Activated CD4-positive, CD25-positive, alpha-beta regulatory T cell treated with anti-CD3 and anti-CD28 coated beads, Interleukin-2, amount 50 U/mL, for 72 hours (primary cell): ENCODE data around the gene CDH8.

Experiments used
- DNase-seq: peaks from one replicate; pipeline ENCODE4 v3.0.0; 2021

The CDH8 gene

DNA sequence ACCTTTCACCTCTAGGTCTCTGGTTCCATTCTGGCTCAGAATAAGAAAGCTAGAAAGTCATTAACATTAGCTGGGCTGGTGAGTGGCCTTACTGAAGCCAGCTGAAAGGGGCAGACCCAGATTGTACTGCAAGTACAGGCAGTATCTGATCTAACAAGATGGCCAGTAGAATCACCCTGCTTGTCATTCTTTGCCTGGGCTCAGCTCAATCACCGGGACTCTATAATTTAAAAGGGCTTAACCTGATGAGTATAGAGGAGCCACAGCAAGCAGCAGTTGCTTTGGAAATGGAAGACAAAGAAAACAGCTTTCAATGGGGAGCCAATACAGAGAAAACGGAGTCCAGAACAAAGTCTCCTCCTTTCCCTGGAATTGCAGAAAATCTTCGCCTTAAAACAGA is 13.6 kb downstream of the CDH8 start:
- DNase-seq: no peak

GRCh38 chr16:62021161-62021581 is 15.1 kb downstream of the CDH8 start:
- no peak for DNase-seq

- DNase-seq: no peak
Measured at GRCh38 chr16:62020681-62021080, 15.6 kb downstream of the CDH8 start.

DNA sequence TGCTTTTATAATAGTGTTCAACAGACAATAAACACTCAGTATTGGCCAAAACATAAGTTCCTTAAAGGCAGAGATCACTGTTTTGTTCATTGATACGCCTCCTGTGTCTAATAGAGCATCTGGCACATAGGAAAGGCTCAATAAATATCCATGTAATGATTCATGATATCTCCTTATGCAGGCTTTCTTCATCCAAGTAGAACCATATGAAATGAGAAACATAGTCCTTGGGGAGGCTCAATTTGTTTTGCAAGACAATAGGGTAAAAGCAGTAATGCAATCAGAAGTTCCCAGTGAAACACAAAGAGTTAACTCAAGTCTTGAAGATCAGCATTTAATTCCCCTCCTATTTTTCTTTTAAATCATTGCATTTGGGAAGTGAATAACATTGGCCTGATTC is 16.4 kb downstream of the CDH8 start:
- DNase-seq: no peak

GRCh38 chr16:62018301-62019060 is 17.8 kb downstream of the CDH8 start:
- DNase-seq: no peak

- DNase-seq: no peak
Measured at GRCh38 chr16:62014319-62014923, 21.8 kb downstream of the CDH8 start.

DNA sequence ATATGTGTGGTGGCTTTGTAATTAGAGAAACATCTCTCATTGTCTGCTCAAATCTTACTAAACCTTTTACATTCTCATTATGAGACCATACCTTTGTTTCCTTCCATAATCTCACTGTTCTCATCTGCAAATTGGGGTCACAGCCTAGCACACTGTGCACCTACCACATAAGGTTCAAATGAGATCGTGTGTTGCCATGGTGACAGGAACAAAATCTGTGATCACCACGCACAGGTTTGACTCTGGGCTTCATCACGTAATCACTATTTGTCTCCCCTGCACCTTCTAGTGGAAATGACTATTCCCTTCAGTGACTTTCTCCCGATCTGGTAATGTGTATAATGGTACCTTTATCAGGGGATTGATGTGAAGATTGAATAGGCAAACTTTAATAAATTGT is 26.1 kb downstream of the CDH8 start:
- no peak for DNase-seq

- DNase-seq: no peak
Measured at GRCh38 chr16:61998460-61998859, 37.8 kb downstream of the CDH8 start.

DNA sequence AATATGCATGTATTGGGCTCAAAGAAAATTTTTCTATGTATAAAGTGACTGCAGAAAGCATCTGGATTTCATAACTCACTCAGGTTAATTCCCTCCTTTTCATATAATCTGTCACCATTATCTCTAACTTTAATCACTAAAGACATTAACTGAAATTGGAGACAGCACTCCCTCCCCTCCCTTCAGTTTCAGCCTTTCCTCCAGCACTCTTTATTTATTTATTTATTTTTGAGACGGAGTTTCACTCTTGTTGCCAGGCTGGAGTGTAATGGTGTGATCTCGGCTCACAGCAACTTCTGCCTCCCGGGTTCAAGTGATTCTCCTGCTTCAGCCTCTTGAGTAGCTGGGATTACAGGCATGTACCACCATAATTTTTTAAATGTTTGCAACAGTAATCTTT is 43.1 kb downstream of the CDH8 start:
- DNase-seq: no peak

- no peak for DNase-seq
Measured at GRCh38 chr16:61987474-61988012, 48.7 kb downstream of the CDH8 start.

- DNase-seq: no peak
Measured at GRCh38 chr16:61969077-61969382, 67.2 kb downstream of the CDH8 start.

- DNase-seq: no peak
Measured at GRCh38 chr16:61968242-61969076, 67.8 kb downstream of the CDH8 start.

GRCh38 chr16:61957075-61957855 is 79.0 kb downstream of the CDH8 start:
- DNase-seq: no peak

DNA sequence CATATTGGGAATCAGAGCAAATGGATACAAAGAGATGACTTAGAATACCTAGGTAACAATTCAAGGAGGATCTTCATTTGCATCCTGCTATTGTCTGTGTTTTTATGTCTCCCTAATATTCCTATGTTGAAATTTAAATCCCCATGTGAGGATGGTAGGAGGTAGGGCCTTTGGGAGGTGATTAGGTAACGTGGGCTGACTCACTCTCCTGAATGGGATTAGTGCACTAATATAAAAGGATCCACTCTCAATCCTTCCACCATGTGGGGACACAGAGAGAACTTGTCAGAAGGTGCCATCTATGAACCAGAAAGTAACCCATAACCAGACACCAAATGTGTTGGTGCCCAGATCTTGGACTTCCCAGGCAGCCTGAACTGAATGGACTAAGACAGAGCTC is 83.4 kb downstream of the CDH8 start:
- DNase-seq: no peak

GRCh38 chr16:61948414-61948813 is 87.8 kb downstream of the CDH8 start:
- no peak for DNase-seq

- no peak for DNase-seq
Measured at GRCh38 chr16:61946019-61946418, 90.2 kb downstream of the CDH8 start.

- DNase-seq: no peak
Measured at GRCh38 chr16:61945511-61945910, 90.7 kb downstream of the CDH8 start.

- no peak for DNase-seq
Measured at GRCh38 chr16:61944004-61944403, 92.2 kb downstream of the CDH8 start.

- DNase-seq: no peak
Measured at GRCh38 chr16:61940611-61941010, 95.6 kb downstream of the CDH8 start.

- DNase-seq: no peak
Measured at GRCh38 chr16:61937646-61938045, 98.6 kb downstream of the CDH8 start.

- DNase-seq: no peak
Measured at GRCh38 chr16:61936522-61936921, 99.7 kb downstream of the CDH8 start.

- DNase-seq: no peak
Measured at GRCh38 chr16:61934601-61935000, 101.6 kb downstream of the CDH8 start.

- DNase-seq: no peak
Measured at GRCh38 chr16:61929776-61930175, 106.5 kb downstream of the CDH8 start.
